HEK293T (cell line): ENCODE data around the gene SMAD3.

Experiments used
- ELF4 ChIP-seq: fragments of 450-650 bp; IDR thresholded peaks from 2 replicates; pipeline ENCODE4 v1.6.1; 2017; ENCODE audit warnings: antibody characterized with exemption
- FOXK2 ChIP-seq: fragments of 450-650 bp; IDR thresholded peaks from 2 replicates; pipeline ENCODE4 v1.6.1; 2016; ENCODE audit warnings: mild to moderate bottlenecking
- FOXM1 ChIP-seq: fragments of 450-650 bp; IDR thresholded peaks from 2 replicates; pipeline ENCODE4 v1.6.1; 2017; ENCODE audit warnings: mild to moderate bottlenecking, borderline replicate concordance
- SUZ12 ChIP-seq: fragments of 450-650 bp; IDR thresholded peaks from 2 replicates; pipeline ENCODE4 v1.6.1; 2016; ENCODE audit warnings: mild to moderate bottlenecking

- TF ChIP-seq ELF4 (no peak), FOXM1 (no peak), FOXK2 (no peak), SUZ12 (no peak)
Measured at GRCh38 chr15:67067930-67068551, 2.6 kb downstream of the SMAD3 start.
